Adipocyte (in vitro differentiated cells): ENCODE results near the gene GLIS2.
A peak's percentile ranks its signal among the peaks of the same experiment; 100 is the strongest.

Experiments
- DNase-seq: peaks from one replicate; pipeline ENCODE4 v3.0.0-alpha.2; 2015; ENCODE audit warnings: low read depth
- H3K27me3 ChIP-seq: replicated peaks from 2 replicates; pipeline ENCODE4 v1.7.0; 2013; ENCODE audit warnings: mild to moderate bottlenecking, low read length, moderate library complexity; ENCODE audit not compliant: control insufficient read depth, insufficient read depth
- H3K36me3 ChIP-seq: 2 replicates; pipeline ENCODE4 v1.7.0; 2013; ENCODE audit warnings: low read length, mild to moderate bottlenecking, moderate library complexity; ENCODE audit not compliant: control insufficient read depth, insufficient read depth, severe bottlenecking
- H3K4me1 ChIP-seq: 2 replicates; pipeline ENCODE4 v1.7.0; 2013; ENCODE audit warnings: mild to moderate bottlenecking, low read length, moderate library complexity; ENCODE audit not compliant: control insufficient read depth, insufficient read depth
- H3K4me3 ChIP-seq: 2 replicates; pipeline ENCODE4 v1.7.0; 2013; ENCODE audit warnings: mild to moderate bottlenecking, low read length, moderate library complexity
- H3K9ac ChIP-seq: 2 replicates; pipeline ENCODE4 v1.7.0; 2013; ENCODE audit warnings: mild to moderate bottlenecking, low read length, moderate library complexity
- H3K9me3 ChIP-seq: 2 replicates; pipeline ENCODE4 v1.7.0; 2013; ENCODE audit warnings: mild to moderate bottlenecking, low read length, moderate library complexity; ENCODE audit not compliant: control insufficient read depth

Gene GLIS2

GRCh38 chr16:4315186-4316107 is at the start of gene GLIS2:
GLIS2 (plus strand) TSS chr16:4316067; CDS start chr16:4332281, 16,214 bp downstream.
- peak within 1 kb of the TSS; percentile 86 for H3K9ac ChIP-seq
- no peaks in the 10 kb centered on the region for H3K36me3 ChIP-seq
- H3K4me1 ChIP-seq: peaks cover 36% of the 10 kb centered on the region
- no peaks in the 10 kb centered on the region for H3K9me3 ChIP-seq
- DNase-seq: peak; percentile 93
- no peaks in the 10 kb centered on the region for H3K27me3 ChIP-seq
- peak within 1 kb of the TSS; percentile 85 for H3K4me3 ChIP-seq

- Histone ChIP-seq H3K4me3 (no peak overlapping the region), H3K9ac (no peak overlapping the region), H3K36me3 (peaks cover 7% of the 10 kb centered on the region), H3K9me3 (no peaks in the 10 kb centered on the region), H3K4me1 (peaks cover 17% of the 10 kb centered on the region), H3K27me3 (no peaks in the 10 kb centered on the region)
- peak; percentile 19 for DNase-seq
These were observed 49.5 kb upstream of the GLIS2 start for GRCh38 chr16:4266372-4266771.

DNA sequence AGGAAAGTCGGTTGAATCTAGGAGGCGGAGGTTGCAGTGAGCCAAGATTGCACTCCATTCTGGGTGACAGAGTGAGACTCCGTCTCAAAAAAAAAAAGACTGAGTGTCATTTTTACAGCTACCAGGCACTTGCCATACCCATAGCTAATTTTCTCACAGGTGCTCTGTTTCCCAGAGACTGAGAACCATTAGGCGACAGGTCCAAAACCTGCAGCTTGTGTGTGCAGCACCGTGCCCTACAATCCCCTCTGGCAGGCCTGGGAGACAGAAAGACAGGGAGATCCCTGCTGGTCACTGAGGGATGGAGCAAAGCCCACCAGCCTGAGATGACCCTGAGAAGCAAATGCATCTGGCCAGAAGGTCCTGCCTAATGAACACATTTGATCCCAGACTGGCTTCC is 45.8 kb upstream of the GLIS2 start:
- no peaks in the 10 kb centered on the region for H3K36me3 ChIP-seq
- no peak overlapping the region for H3K4me3 ChIP-seq
- H3K9ac ChIP-seq: no peak overlapping the region
- no peaks in the 10 kb centered on the region for H3K27me3 ChIP-seq
- no peaks in the 10 kb centered on the region for H3K9me3 ChIP-seq
- peaks cover 8% of the 10 kb centered on the region for H3K4me1 ChIP-seq
- no peak for DNase-seq

GRCh38 chr16:4270595-4270994 is 45.3 kb upstream of the GLIS2 start:
- no peak overlapping the region for H3K9ac ChIP-seq
- H3K36me3 ChIP-seq: no peaks in the 10 kb centered on the region
- DNase-seq: no peak
- H3K4me1 ChIP-seq: peaks cover 8% of the 10 kb centered on the region
- H3K9me3 ChIP-seq: no peaks in the 10 kb centered on the region
- H3K27me3 ChIP-seq: no peaks in the 10 kb centered on the region
- H3K4me3 ChIP-seq: peak overlapping the region; percentile 98

GRCh38 chr16:4271176-4272113 is 44.4 kb upstream of the GLIS2 start:
- Histone ChIP-seq H3K27me3 (no peaks in the 10 kb centered on the region), H3K4me1 (peaks cover 8% of the 10 kb centered on the region), H3K36me3 (no peaks in the 10 kb centered on the region), H3K9me3 (no peaks in the 10 kb centered on the region), H3K9ac (peak overlapping the region; percentile 95), H3K4me3 (peak overlapping the region; percentile 98)
- peak; percentile 96 for DNase-seq

GRCh38 chr16:4272114-4272956 is 43.5 kb upstream of the GLIS2 start:
- Histone ChIP-seq H3K4me1 (peaks cover 8% of the 10 kb centered on the region), H3K36me3 (no peaks in the 10 kb centered on the region), H3K4me3 (peak overlapping the region; percentile 98), H3K9ac (peak overlapping the region; percentile 95), H3K9me3 (no peaks in the 10 kb centered on the region), H3K27me3 (no peaks in the 10 kb centered on the region)
- peak; percentile 67 for DNase-seq

DNA sequence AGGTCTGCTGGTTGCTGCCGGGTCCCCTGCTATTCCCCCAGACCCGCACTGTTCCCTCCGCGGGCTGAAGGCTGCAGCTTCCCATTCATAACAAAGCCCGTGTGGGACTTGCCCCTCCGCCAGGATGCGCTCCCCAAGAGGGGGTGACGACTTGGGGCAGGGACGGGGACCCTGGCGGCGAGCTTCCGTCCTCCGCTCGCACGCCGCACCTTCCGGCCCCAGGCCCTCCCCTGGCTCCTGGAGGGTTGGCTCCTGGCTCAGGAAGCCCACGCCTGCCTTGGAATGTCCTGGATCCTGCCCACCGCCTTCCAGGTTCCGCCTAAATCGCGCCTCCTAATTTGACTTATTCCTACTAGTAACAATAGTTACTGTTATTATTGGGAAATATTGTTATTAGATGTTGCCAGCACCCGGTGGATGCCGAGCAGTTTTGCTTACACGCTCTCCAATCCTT is 42.0 kb upstream of the GLIS2 start:
- H3K27me3 ChIP-seq: no peaks in the 10 kb centered on the region
- DNase-seq: peak; percentile 55
- H3K9ac ChIP-seq: peak overlapping the region; percentile 80
- no peaks in the 10 kb centered on the region for H3K9me3 ChIP-seq
- no peaks in the 10 kb centered on the region for H3K36me3 ChIP-seq
- peaks cover 8% of the 10 kb centered on the region for H3K4me1 ChIP-seq
- peak overlapping the region; percentile 98 for H3K4me3 ChIP-seq

GRCh38 chr16:4275861-4276260 is 40.0 kb upstream of the GLIS2 start:
- Histone ChIP-seq H3K9ac (no peak overlapping the region), H3K36me3 (no peaks in the 10 kb centered on the region), H3K27me3 (no peaks in the 10 kb centered on the region), H3K4me1 (peaks cover 6% of the 10 kb centered on the region), H3K4me3 (no peak overlapping the region), H3K9me3 (no peaks in the 10 kb centered on the region)
- DNase-seq: no peak

- Histone ChIP-seq H3K9me3 (no peaks in the 10 kb centered on the region), H3K27me3 (no peaks in the 10 kb centered on the region), H3K4me3 (no peak overlapping the region), H3K9ac (no peak overlapping the region), H3K4me1 (peaks cover 3% of the 10 kb centered on the region), H3K36me3 (no peaks in the 10 kb centered on the region)
- no peak for DNase-seq
These were observed 37.8 kb upstream of the GLIS2 start for GRCh38 chr16:4277987-4278513.

- DNase-seq: no peak
- H3K4me1 ChIP-seq: no peaks in the 10 kb centered on the region
- H3K27me3 ChIP-seq: no peaks in the 10 kb centered on the region
- H3K4me3 ChIP-seq: no peak overlapping the region
- no peaks in the 10 kb centered on the region for H3K36me3 ChIP-seq
- H3K9me3 ChIP-seq: no peaks in the 10 kb centered on the region
- H3K9ac ChIP-seq: no peak overlapping the region
These were observed 35.2 kb upstream of the GLIS2 start for GRCh38 chr16:4280625-4281024.
